NCI-H2171 treated with DMSO at 0.1 percent for 48 hours (cell line): ENCODE results near the gene STEAP1B.

Experiments used
- DNase-seq: peaks from one replicate; lab custom pipeline; 2025; lab: John Stamatoyannopoulos, UW

The STEAP1B gene

DNA sequence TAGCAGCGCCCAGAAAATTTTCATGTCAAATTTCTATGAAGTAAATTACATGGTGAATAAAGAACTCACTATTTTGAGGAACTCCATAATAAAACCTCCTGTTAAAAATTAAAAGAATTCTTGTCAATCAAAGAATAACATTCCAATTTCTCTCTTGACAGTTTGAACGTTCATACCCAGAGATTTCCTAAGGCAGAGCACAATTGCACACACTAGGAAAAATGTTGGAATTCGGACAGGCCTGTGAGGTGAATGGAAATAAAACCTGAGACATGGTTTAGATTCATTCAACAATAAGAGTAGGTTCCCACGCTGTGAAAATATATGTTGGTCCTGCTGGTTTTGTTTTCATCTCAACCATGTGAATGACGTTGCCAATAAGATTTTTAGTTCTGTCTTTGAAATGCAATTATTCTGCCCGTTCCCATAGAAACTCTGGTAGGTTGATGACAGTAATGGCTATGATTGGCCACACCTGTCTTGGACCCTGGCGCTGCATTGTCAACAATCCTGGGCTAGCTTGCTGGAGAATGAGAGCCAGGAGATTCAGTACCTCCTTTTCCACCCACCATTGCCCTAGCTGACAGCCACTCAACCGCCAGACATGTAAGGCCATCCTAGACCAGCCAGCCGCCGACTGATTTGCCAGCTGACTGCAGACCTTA, 99.7 kb downstream of the STEAP1B start:
- DNase-seq: no peak

DNA sequence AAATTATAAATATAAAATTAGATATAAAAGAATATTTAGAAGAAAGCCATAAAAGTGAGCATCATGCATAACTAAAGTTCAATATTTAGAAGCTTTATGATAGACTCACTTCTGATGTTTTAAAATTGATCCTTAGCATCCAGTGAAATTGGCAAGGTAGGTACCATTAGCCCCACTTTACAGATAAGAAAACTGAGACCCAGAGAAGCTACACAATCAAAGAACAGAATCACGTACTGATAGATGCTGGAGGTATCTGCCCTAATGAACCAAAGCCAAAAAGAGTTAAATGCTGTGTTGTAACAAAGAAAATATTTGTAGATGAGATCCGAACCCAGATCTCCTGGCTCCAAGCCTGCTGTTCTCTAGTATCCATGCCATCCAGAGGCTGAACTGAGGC, 100.4 kb downstream of the STEAP1B start:
- no peak for DNase-seq

DNA sequence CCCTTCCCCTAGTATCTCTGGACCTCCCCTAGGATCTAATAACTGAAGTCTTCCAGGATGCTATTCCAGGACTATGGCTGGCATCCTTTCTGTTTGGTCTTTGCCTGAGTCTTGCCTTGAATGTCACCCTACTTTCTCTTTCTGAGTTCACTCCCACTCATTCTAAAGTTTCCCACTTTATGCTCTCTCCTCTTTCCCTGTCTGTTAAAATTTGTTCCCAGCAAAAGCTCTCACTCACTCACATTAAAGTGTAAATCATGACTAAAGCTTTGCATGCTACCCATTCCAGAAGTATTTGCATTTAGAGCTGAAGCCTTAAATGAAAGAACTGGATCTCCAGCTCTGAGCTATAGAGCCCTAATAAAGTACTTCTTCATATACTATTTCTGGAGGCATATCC, 100.9 kb downstream of the STEAP1B start:
- DNase-seq: no peak

DNA sequence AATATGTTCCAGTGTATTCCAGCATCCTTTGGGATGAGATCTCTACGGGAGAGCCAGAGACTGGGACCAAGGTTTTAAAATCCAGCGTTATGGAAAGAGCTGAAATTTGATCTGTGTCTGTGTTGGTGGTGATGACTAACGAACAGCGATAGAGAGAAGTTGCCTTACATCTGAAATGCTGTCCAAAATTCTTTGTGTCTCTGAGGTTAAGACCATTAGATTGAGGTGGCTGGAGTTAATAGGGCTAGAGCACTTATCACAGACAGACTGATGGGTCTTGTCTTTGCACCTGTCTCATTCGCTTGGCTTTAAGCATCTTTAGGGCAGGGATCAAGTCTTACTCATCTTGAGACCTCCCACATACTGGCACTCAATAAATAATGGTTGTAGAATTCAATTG, 102.0 kb downstream of the STEAP1B start:
- peak; percentile 25 for DNase-seq

DNA sequence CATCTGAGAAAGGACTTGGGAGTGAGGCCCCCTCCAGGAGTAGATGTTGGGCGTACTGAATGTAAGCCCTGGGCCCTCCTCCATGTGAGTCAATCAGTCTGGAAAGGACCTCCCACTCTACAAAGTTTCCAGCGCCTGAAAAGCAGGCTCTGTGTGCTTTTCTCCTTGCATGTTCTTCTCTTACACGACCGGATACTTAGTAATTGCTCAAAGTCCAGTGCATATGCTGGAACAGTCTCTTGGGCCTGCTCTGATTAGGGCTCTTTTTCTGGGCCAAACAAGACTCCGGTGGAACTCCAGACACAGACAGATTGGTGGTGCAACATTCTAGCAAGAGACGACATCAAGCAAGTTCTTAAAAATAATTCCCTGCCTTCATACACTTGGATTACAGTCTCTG, 104.8 kb downstream of the STEAP1B start:
- no peak for DNase-seq

DNA sequence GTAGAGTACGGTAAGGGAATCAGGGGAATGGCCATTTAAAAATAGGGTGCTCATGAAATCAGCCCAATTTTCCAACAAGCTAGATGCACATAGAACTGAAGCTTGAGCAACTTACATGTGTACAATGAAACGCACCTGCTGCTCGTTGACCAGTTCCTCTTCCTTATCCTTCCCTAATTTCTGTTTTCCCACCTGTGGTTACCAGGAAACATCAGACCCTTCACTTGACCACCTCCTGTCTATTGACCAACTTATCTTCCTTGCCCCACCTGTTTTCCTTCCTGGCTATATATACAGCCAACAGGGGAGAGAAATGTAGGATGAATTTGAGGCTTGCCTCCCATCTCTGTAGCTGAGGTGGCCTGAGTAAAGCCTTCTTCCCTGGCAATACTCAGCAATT, 105.2 kb downstream of the STEAP1B start:
- DNase-seq: no peak

DNA sequence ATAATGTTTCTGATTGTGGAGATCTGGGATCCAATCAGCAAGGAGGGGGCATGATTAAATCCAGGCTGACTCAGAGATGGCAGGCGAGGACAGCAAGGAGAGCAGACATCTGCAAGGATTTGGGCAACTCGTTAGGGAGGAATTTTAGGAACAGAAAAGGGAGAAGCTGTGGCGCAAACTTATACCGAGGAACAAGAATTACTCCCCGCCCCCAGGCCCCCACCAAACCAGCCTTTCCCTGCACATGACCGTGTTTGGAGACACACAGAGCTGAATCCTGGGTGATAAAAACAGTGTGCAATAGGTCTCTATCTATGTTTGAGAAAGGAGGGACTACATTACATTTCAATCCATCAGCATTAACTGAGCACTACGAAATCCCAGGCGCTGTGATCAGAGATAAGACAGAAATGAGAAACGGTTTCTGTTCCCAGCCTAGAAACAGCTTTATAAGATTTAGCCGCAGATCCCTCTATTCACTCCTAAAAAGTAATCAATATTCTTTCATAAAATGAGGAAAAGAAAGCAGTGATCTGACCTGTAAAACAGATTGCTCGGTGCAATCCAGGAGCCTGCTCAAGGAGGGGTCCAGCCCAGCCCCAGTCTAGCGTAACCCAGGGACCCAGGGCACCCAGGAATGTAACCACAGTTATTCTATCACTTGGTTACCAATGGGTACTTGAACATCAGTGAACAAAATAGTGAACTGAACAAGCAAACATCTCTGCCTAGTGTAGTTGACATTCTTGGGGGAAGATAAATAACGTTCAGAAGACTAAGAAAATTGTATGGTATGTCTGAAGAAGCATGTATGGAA, 105.9 kb downstream of the STEAP1B start:
- no peak for DNase-seq

DNA sequence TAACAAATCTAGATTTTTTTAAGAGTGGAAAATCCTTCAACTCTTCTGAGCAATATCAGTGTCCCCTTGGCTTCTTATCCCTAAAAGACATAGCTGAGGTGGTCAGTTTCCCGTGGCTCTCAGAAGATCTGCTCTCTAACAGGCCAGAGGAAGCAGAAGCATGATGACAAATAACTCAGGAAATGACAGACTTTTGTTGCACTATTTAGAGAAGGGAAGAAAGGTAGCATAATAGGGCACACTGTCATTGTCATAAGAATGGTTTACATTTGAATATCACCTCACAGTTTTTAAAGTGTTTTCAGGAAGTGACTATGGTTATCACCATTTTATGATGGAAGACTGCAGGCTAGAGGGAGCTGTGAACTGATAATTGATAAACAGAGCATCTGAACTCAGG, 109.5 kb downstream of the STEAP1B start:
- no peak for DNase-seq

DNA sequence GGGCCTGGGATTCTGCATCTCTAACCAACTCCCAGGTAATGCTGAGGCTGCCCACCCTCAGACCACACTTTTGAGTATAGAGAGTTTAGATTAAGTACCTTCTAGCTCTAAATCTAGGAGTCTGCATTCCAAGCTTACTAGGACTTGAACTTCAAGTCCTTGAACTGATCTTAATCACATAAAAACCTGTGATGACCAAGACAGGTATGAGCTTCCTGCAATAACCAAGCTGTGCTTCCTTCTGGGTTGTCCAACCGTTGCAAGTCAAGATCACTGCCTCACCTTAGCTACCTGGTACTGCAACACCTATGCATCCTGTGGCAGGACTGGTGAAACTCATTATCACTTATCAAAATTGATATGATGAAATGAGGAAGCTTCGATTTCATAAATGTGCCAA, 110.1 kb downstream of the STEAP1B start:
- no peak for DNase-seq

DNA sequence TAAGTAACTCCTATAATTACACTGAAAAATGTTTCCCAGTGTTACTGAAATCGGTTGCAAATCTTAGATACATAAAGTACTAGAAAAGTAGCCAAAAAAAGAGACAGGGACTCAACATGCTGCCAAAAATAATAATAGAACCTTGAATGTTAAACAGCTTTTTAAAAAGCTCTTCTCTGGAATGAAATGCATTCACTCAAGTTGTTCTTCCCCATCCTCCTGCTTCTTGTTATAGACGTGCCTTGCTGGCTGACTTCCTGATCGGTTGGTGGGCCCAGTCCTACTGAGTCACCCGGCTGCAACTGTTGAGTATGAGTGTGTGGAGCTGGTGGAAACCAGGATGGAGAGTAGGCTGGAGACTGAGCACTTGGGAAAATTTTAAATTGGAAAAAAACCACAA, 112.4 kb downstream of the STEAP1B start:
- DNase-seq: no peak

DNA sequence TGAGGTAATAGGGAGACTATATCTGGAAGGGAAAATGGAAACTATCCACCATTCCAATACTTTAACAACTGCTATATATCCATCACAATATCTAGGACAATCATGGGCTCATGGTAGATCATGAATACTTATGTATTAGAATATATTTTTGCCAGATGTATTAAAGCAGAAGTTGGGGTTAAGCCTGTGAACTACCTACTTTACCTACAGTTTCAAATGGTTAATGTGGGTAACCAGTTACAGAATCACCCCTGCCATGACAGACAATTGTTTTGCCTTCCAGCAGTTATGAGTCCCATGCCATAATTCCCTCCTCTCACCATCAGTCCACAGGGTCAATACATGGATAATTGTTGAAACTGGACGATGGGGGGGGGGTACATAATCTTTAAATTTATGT, 113.1 kb downstream of the STEAP1B start:
- no peak for DNase-seq

DNA sequence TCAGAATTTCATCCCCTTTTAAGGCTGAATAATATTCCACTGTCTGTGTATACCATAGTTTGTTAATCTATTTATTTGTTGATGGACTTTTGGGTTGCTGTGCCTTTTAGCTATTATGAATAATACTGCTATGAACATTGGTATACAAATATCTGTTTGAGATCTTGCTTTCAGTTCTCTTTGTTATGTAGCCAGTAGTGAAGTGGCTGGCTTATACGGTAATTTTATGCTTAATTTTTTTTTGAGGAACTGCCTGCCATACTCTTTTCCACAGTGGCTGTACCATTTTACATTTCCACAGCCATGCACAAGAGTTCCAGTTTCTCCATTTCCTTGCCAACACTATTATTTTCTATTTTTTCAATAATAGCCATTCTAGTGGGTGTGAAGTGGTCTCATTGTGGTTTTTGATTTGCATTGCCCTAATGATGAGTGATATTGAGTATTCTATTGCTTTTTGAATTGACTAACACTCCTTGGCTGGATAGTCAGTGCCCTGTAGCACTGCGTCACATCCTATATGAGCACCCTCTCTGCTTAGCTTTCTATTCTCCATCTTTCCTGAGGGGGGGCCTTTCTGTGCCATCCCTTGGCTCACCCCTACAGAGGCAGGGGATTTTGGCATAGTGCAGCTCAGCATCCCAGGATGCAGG, 113.7 kb downstream of the STEAP1B start:
- DNase-seq: no peak

DNA sequence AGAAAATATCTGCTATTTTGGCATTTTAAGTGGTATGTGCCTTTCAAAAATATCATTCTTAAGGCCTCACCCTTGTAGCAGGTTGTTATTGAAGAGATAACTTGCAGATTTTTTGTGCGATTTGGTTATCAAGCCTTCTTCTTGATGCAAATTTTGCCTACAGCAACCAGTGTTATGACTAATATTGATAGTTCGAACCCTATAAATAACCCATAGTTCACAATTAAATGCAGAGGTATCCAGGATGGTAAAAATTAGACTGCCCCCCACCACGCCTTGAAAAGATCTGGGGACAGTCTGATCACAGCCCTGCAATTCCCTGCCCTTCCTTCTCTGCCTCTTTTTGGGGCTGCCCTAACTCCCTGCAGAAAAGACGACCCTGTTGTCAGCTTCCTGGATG, 114.7 kb downstream of the STEAP1B start:
- no peak for DNase-seq

DNA sequence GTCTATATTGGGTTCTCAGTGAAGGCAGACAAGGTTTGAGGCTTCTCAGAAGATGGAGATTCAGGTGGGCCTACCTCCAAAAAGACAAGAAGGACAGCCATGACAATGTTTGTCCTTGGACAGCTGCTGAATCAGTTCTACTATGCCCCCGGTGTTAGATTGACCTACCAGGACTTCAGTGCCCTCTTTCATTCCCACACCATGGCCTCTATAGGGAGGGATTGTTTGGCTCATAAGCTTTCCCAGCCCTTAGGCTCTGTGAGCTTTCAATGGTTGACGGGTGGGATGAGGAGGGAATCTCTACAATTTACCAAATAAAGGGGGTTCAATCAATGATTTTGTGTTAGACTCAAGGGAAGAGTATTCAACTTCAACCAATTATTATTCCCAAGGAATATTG, 119.7 kb downstream of the STEAP1B start:
- no peak for DNase-seq

DNA sequence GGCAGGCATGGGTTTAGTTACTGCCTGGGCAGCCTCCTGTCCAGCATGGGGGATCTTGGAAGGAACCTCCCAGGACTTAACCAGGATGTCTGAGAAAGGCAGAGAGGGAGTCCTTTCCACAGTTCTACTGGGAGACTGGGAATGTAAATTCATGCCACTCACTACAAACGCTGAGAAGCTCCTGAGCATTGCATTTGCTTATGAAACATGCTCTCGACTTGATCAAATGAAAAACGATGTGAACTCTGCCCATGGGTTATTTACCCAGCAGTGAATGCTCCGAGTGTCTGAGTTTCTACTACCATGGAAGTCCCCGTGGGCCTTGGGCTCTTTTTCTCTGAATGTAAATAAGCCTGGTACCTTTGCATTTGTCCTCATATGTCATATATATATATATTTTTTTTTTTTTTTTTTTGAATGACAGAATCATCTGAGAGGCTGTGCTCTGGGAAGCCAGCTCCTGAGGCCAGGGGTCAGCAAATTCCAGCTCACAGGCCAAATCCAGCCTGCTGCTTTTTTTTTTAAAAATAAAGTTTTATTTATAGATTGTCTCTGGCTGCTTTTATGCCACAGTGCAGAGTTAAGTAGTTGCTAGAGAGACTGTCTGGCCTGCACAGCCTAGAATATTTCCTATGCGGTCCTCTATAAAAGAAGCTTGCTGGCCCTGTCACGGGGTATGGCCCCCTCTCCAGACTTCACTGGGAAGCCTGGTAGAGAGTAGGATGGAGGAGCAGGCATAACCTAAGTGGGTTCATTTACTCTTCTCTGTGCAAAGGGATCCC, 121.6 kb downstream of the STEAP1B start:
- no peak for DNase-seq

DNA sequence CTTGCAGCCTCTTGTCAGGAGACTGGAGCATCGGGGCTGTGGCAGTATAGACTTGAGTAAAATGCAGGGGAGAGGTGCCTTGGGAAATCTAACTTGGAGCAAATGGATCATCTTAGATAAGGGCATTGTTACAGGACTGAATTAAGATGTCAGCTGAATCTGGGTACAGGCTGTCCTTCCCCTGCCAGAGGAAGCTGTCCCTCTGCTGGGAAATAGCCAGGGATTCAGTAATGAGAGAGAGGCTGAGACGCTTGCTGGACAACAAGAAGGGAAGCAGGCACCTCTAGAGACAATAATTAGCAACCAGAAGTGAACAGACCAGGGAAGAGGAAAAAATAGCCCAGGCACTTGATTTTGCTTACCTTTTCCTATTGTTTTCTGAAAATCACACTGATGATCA, 122.3 kb downstream of the STEAP1B start:
- DNase-seq: no peak

DNA sequence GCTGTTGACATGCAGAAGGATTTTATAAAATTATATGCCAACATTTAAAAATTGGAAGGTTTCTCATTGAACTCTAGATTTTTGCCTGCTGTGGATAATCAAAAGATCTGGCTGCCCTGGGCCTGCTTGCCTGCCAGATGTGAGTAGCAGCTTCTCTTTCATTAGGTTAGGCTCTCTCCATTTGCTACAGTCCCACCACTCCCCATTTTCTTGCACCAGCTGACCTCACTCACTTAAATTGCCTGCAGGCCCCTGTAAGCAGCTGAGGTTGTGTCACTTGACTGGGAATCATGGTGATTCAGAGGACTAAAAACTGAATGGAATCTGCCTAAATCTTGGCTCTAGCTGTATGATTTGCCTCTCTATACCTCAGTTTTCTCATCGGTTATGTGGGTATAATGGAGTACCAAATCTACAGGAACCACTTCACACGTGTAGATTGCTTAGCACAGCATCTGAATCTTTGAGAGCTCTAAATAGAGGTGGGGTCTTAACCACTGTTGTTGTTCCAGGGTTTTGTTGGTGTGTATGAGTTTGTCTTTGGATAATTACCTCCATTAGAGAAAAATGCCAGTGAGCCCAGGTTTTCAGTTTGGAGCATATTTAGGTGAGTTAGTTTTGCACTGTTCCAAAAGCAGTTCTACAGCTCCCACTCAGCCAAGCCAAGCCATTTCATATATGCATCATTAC, 124.5 kb downstream of the STEAP1B start:
- DNase-seq: no peak

DNA sequence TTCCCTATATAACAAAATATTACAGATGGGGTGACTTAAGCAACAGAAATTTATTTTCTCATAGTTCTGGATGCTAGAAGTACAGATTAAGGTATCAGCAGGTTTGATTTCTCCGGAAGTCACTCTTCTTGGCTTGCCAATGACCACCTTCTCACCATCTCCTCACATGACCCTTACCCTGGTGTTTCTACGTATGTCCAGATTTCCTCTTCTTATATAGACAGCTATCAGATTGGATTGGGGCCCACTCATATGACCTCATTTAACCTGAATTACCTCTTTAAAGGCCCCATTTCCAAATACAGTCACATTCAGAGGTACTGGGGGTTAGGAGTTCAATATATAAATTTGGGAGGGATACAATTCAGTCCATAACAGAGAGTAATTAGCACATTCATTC, 126.1 kb downstream of the STEAP1B start:
- no peak for DNase-seq

DNA sequence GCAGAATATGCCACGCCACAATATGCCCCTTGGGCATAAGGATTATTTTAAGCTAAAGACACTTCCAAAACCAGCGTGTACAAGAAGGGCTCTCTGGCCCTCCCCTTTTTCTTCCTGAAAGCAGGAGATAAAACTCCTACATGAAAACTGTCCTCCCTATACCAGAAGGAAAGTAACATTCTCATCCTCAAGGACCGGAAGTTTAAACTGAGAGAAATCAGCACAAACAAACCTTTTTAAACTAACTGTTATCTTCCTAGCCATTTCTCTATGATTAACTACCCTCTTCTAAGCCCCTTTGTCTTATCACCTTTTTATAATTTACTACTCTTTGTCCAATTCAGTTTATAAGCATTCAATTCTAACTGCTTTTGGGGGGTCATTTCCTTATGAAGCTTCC, 126.6 kb downstream of the STEAP1B start:
- DNase-seq: no peak

DNA sequence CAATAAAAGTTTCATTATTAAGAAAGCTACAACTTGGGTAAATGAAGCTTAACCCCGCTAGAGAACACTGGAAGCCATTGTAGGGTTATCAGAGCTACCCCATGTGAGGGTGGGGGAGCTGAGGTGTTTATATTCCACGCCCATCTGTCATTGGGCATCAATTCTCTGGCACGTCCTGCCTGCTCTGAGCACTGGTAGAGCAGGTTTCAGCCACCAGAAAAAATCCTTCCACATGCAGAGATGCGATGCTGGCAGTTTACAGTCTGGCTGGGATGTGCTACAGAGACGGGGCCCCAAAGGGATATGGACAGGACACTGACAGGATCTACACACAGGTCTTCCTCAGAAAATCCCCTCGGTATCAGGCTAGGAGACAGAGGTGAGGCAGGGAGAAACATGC, 127.1 kb downstream of the STEAP1B start:
- no peak for DNase-seq

DNA sequence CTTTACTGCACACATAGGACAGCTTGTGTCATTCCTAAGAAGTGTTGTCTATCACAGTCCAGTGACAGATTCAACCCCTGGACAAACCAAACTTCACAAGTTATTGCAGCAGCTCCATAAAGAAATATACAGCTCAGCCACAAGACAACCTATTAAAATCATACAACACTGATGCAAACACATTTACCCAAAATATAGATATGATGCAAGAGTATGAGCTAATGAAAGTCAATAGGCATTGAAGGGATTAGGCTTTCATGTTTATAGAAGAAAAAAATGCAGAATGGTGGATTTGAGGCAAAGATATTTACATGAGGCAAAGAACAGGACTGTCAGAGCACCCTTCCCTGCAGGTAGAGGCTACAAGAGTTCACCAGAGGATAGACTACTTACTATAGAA, 128.1 kb downstream of the STEAP1B start:
- no peak for DNase-seq
